ENCODE data around the gene HCAR2.

GRCh38 chr12:122669397-122670070, 33.6 kb downstream of the HCAR2 start:
- TF ChIP-seq CTCF (IDR thresholded peaks at IDR 0.05) (no peak), EZH2 (IDR thresholded peaks at IDR 0.05; ENCODE audit: borderline replicate concordance, insufficient read depth, low read depth, low read length, poor library complexity, severe bottlenecking) (no peak)
